ENCODE data around the gene EML1. TPM values are rescaled to one million over a fixed set of nuclear protein-coding genes. Genes with fewer than 3 reads are reported as not detected.
A peak's percentile ranks its signal among the peaks of the same experiment; 100 is the strongest.

The EML1 gene, protein sequence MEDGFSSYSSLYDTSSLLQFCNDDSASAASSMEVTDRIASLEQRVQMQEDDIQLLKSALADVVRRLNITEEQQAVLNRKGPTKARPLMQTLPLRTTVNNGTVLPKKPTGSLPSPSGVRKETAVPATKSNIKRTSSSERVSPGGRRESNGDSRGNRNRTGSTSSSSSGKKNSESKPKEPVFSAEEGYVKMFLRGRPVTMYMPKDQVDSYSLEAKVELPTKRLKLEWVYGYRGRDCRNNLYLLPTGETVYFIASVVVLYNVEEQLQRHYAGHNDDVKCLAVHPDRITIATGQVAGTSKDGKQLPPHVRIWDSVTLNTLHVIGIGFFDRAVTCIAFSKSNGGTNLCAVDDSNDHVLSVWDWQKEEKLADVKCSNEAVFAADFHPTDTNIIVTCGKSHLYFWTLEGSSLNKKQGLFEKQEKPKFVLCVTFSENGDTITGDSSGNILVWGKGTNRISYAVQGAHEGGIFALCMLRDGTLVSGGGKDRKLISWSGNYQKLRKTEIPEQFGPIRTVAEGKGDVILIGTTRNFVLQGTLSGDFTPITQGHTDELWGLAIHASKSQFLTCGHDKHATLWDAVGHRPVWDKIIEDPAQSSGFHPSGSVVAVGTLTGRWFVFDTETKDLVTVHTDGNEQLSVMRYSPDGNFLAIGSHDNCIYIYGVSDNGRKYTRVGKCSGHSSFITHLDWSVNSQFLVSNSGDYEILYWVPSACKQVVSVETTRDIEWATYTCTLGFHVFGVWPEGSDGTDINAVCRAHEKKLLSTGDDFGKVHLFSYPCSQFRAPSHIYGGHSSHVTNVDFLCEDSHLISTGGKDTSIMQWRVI
- total RNA-seq (2014; rRNA removed; shearing (Covaris generic)) = 18.3 and 18.5 TPM in 2 replicates

GRCh38 chr14:99793213-99794150 lies at the start of gene EML1:
Gene EML1 (plus strand): TSS chr14:99793413. CDS start chr14:99793477, 64 bp downstream.
- peak; percentile 67 for DNase-seq (ENCODE audit: low spot score)

DNA sequence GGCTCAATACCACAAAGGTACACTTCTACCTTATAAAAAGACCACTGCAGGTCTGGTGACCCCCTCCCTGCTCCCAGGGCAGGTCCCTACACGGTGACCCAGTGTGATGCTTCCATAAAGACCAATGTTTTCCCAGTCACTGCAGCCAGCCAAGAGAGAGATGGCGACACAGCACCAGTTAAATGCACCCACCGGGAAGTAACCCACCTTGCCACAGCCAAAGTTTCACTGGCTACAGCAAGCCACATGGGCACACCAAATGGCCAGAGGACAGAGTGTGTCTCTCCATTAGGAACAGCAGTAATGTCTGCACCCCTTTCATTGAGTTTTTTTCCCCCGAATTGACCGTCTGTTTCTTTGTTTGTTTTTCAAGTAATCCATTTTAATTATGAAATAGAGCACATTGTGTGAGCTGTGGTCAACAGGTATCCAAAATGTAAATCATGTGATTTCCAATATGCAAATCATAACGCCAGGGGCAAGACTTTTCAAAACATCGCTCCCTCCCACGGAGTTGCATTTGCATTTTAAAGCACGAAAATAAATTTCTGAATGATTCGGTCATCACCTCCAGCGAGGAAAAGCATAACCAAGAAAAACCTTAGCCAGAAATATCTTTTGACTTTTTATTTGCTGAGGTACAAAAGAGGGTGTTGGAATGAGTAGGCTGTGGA lies 48.9 kb upstream of the EML1 start:
- peak; percentile 40 for DNase-seq (ENCODE audit: low spot score)

DNA sequence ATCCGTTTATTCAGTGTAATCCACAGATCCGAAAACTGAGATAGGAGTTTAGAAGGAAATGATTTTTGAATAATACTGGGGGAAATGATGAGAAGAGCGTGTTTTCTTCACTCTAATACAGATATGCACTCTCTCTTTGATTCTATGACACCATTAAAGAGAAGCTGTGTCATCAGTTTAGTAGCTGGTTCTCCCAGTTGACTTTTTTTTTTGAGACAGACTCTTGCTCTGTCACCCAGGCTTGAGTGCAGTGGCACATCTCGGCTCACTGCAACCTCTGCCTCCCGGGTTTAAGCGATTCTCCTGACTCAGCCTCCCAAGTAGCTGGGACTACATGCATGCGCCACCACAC lies 48.4 kb upstream of the EML1 start:
- no peak for DNase-seq (ENCODE audit: low spot score)

DNA sequence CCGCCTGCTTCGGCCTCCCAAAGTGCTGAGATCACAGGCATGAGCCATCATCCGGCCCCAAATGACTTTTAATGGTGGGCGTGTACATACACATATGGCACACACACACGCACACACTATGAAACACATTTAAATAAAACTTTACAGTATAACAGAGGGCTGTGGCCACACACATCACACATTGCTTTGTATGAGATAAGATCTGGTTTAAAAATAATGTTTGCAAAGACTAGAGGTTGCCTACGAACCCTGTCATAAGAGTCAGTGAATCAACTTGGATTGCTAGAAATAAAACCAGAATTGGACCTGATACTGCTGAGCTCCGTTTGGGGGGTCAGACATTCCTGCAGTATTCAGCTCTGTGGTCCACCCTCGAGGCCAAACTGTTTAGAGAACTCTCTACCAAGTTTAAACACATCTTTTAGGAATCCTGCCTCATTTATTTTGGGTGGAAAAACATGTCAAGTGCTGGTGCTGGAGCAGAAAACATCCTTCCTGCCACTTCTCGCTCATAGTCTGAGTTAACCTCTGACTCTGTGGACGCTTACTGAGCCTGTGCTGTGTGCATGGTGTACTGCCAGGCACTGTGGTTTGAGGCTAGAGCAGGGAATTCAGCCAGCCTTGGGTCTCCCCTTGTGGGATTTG lies 47.8 kb upstream of the EML1 start:
- DNase-seq (ENCODE audit: low spot score) = peak; percentile 69

DNA sequence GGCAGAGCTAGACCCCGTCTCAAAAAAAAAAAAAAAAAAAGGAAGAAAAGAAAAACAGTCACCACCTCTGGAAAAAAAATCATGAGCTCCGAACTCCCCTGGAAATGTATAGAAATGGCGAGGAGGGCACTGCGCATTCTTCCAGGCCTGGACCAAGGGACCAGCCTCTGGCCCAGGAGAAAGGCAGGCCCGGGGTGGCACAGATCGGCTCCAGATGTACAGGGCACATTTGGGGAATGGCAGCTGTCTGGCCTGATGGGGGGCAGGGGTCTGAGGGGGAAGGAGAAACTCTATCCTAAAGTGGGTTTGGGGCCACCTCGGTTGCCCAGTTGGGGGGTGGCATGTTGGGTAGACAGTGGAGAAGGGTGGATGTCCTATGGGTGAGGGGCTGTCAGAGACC lies 46.0 kb upstream of the EML1 start:
- DNase-seq (ENCODE audit: low spot score) = no peak

- no peak for DNase-seq (ENCODE audit: low spot score)
Measured at GRCh38 chr14:99747582-99748330, 45.5 kb upstream of the EML1 start.

GRCh38 chr14:99748529-99748928 lies 44.7 kb upstream of the EML1 start:
- no peak for DNase-seq (ENCODE audit: low spot score)

GRCh38 chr14:99749142-99749541 lies 44.1 kb upstream of the EML1 start:
- no peak for DNase-seq (ENCODE audit: low spot score)

DNA sequence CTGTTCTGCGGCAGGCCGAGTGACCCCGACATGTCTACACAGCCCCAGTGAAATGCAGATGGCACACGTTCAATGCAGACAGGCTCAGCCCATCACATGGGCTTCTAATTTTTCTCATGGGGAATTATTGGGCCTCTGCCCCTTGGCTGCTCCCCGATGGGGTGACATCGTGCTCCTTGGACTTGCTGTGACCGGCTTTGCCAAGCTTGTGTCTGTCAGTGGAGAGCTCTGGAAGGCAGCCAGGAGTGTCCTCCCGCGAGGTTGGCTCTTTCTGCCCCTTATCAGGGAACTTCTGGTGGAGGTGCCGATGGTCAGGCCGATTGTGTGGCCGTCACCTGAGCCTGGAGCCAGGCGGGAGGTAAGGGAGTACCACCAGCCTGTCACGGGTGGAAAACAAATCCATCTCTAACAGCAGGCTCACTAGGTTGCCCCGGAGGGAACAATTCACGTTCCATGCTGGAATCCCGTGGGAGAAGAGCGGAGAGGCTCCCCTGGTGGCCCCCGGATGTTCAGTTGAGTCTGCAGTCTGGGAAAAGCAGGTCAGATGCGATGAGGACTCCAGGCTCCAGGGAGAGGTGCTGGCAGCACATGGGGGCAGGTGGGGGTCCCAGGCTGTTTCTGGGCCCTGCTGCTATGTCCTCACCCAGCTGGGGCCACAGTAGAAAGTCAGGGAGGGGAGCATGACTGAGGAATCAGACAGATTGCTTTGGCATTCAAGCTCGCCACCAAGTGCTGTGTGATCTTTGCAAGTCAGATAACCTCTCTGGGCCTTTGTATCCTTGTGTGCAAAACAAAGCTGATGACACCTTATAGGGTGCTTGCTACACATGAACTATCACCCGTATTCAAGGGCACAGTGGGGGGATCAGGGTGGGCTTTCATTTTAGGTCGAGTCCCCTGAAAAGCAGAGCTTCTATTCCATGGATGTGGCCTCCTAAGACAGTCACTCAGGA lies 43.2 kb upstream of the EML1 start:
- no peak for DNase-seq (ENCODE audit: low spot score)

DNA sequence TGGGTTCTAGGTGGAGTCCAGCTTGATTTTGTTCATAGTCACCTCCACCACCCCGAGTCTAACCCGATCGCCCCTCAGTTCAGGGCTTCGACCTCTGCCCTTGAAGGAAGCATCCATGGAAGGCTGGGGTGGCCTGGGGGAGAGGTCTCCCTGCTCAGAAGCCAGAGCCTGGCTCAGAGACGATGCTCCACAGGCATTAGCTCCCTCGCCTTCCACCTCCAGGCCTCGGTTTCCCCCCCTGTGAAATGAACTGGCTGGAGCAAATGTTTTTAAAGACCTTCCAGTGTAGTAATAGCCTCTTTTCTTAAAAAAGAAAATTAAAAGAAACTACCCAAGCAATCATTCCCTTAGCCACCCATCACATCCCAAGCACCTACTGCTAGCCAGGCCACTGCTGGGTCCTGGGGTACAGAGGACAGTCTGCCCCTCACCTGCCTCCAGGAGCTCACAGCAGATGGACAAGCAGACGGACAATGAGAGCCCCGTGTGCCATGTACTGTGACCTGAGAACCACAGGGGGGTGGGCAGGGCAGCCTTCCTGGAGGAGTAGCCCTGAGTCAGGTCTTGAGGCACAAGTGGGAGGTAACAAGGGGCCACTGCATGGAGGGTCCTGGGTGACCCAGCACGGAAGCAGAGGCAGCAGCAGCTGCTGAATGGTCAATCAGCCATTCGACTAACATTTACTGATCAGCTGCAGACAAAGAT lies 42.3 kb upstream of the EML1 start:
- no peak for DNase-seq (ENCODE audit: low spot score)

- peak; percentile 43 for DNase-seq (ENCODE audit: low spot score)
Measured at GRCh38 chr14:99751539-99752485, 41.4 kb upstream of the EML1 start.

DNA sequence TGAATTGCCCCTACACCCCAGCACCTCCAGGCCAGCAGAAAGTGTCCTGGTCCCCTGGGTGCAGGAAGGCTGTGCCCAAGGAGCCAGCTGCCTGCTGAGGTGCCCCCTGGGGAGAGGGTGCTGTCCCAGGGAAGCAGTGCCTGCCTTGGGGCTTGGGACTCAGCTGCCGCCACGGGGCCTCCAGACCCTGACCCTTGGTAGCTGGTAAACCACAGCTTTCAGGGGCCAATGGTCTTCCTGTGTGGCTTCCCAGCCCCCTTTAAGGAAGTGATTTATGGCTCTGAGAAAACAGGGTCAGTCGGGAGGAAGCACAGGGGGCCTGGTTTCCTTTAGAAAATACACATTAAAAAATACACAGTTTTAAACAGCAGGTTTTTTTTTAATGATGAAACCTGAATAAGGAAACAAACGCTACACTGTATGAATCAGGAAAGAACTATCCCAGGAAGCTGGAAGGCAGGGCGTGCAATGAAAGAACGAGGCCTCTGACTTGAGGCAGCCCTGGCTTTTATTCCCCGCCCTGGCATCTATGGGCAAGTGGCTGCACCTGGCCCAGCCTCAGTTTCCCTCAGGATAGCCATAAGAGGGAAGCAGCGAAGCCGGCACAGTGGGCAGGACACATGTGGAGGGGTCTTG lies 40.6 kb upstream of the EML1 start:
- no peak for DNase-seq (ENCODE audit: low spot score)

DNA sequence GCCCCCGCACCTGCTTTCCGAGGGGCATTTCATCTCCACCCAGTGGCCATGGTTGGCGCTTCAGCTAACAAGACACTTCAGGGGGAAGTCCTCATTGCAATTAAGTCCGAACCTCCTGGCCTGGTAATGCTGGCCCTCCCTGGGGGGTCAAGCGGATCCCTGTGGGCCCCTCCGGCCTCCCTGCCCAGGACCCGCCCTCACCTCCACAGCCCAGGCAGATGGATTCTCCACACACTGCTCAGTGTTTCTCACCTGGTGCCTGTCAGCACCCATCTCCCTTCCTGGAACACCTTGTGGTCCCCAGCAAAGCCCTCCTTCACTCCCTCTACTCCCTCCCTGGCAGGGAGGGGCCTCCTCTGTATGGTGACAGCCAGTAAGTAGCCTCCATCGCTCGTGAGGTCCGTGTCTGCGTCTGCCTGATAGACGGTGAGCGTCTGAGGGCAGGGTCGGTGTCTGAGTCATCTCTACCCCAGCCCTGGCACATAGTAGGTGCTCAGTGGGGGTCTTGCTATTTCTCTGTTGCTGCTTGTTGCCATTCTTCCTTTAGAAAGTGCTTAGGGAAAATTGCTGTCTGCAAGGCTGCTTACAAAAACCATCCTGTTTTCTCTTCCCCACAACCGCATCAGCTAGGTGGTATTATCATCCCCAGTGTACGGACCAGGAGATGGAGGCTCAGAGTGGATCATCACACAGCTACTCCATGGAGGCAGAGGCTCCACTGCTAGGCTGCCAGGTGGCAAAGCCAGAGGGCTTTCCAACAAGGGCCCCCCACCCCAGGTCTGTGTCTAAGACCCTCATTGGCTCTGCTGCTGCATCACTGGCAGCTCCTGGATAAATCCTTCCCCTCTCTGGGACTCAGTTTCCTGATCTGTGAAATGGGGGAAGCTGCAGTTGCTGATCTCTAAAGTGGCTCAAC lies 39.7 kb upstream of the EML1 start:
- no peak for DNase-seq (ENCODE audit: low spot score)

- peak; percentile 33 for DNase-seq (ENCODE audit: low spot score)
Measured at GRCh38 chr14:99754141-99755067, 38.8 kb upstream of the EML1 start.

GRCh38 chr14:99755068-99755405 lies 38.2 kb upstream of the EML1 start:
- no peak for DNase-seq (ENCODE audit: low spot score)

Data from H4 (cell line).